ENCODE data around the gene DISC1.

DNA sequence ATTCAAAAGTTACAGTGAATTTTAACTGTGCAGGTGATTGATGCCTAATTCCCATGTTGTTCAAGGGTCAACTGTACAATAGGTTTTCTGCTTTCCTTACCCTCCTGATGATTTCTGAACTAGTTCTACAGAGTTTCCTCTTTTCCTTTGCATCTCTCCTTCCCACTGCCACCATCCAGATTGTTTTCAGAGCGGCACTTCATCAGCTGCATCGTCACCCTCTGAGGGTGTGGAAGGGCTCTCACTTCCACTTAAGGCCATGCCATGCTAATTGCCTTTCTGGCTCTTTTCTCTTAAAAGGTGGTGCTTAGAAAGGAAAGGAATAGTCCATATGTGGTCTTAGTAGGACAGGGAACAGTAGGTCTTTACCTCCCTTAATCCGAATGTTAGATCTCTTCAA is 39.1 kb downstream of the DISC1 start:
- no peak for TF ChIP-seq EZH2 (IDR thresholded peaks at IDR 0.05; ENCODE audit: borderline replicate concordance, insufficient read depth, low read depth, low read length, poor library complexity, severe bottlenecking)
- TF ChIP-seq, protein P1, sequence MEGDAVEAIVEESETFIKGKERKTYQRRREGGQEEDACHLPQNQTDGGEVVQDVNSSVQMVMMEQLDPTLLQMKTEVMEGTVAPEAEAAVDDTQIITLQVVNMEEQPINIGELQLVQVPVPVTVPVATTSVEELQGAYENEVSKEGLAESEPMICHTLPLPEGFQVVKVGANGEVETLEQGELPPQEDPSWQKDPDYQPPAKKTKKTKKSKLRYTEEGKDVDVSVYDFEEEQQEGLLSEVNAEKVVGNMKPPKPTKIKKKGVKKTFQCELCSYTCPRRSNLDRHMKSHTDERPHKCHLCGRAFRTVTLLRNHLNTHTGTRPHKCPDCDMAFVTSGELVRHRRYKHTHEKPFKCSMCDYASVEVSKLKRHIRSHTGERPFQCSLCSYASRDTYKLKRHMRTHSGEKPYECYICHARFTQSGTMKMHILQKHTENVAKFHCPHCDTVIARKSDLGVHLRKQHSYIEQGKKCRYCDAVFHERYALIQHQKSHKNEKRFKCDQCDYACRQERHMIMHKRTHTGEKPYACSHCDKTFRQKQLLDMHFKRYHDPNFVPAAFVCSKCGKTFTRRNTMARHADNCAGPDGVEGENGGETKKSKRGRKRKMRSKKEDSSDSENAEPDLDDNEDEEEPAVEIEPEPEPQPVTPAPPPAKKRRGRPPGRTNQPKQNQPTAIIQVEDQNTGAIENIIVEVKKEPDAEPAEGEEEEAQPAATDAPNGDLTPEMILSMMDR (IDR thresholded peaks at IDR 0.05), result no peak
